Activated CD4-positive, alpha-beta memory T cell treated with anti-CD3 and anti-CD28 coated beads for 36 hours (primary cell): Measurements from ENCODE around the gene FOXL3. TPM values are rescaled to one million over a fixed set of nuclear protein-coding genes. Genes with fewer than 3 reads are reported as not detected.

Source experiments
- CTCF ChIA-PET: fragments of 350-600 bp; sonication (Branson Sonifier 250); formaldehyde crosslinking; loops from one replicate; lab custom pipeline; 2021; ENCODE audit warnings: antibody characterized with exemption, inconsistent platforms; lab: Charles Lee
- POLR2A ChIA-PET: fragments of 350-600 bp; sonication (Branson Sonifier 250); formaldehyde crosslinking; loops from one replicate; lab custom pipeline; 2021; ENCODE audit warnings: antibody characterized with exemption; lab: Charles Lee
- DNase-seq: peaks from one replicate; pipeline ENCODE4 v3.0.0-alpha.2; 2020
- H3K27ac Mint-ChIP-seq: one replicate; pipeline ENCODE4 v1.8.0; 2021; ENCODE audit warnings: mixed read lengths
- H3K27me3 Mint-ChIP-seq: one replicate; pipeline ENCODE4 v1.8.0; 2021; ENCODE audit warnings: mixed read lengths
- H3K36me3 Mint-ChIP-seq: one replicate; pipeline ENCODE4 v1.8.0; 2021; ENCODE audit warnings: mixed read lengths
- H3K4me1 Mint-ChIP-seq: one replicate; pipeline ENCODE4 v1.8.0; 2021; ENCODE audit warnings: low read depth, mixed read lengths
- H3K4me3 Mint-ChIP-seq: one replicate; pipeline ENCODE4 v1.8.0; 2021; ENCODE audit warnings: mild to moderate bottlenecking, mixed read lengths
- H3K9me3 Mint-ChIP-seq: one replicate; pipeline ENCODE4 v1.8.0; 2021; ENCODE audit warnings: mixed read lengths
- intact Hi-C: fragments of 100-400 bp; cut with micrococcal nuclease; formaldehyde crosslinking; loops from one replicate; pipeline ENCODE4 v1.15.1; 2023
- total RNA-seq, 2 experiments: library from RNA; stranded (reverse); gene quantifications; one replicate each; pipeline ENCODE4 v1.2.3, GENCODE V29; 2021

Gene FOXL3
- total RNA-seq, 2 experiments from 2014 or later: not detected

DNA sequence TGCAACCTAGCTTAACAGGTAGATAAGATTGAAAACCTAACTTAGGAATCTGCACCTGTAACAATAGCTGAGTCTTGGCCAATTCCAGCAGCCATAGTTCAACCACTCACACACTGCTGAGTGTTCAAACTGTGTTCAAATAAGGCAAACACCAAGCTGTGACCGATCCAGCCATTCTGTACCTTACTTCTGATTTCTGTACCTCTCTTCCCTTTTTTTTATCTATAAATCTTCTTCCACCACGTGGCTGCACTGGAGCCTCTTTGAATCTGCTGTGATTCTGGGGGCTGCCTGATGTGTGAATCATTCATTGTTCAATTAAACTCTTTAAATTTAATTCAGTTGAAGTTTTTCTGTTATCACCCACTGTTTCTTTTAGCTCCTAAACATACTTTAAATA lies 15.7 kb upstream of the FOXL3 start:
- DNase-seq: no peak
- H3K36me3 Mint-ChIP-seq: peaks cover 3% of the 10 kb centered on the region
- peaks cover 19% of the 10 kb centered on the region for H3K9me3 Mint-ChIP-seq
- intact Hi-C loops: no loop called here
- CTCF ChIA-PET: interaction anchor here (1.7 kb wide), 1 partner anchor 10 kb away, joined by 4 read pairs; no protein-coding TSS in a partner anchor
- POLR2A ChIA-PET: interaction anchor here (0.5 kb wide), 1 partner anchor 14 kb away, joined by 3 read pairs; no protein-coding TSS in a partner anchor
- H3K27me3 Mint-ChIP-seq: peaks cover 4% of the 10 kb centered on the region
- H3K27ac Mint-ChIP-seq: no peak overlapping the region
- H3K4me3 Mint-ChIP-seq: no peak overlapping the region
- H3K4me1 Mint-ChIP-seq: no peaks in the 10 kb centered on the region

GRCh38 chr7:276230-276835 lies 13.6 kb upstream of the FOXL3 start:
- H3K27me3 Mint-ChIP-seq: peaks cover 10% of the 10 kb centered on the region
- ChIA-PET POLR2A (no interaction called here), CTCF (no interaction called here)
- no peak overlapping the region for H3K4me3 Mint-ChIP-seq
- H3K9me3 Mint-ChIP-seq: peaks cover 19% of the 10 kb centered on the region
- no peaks in the 10 kb centered on the region for H3K4me1 Mint-ChIP-seq
- no peak overlapping the region for H3K27ac Mint-ChIP-seq
- peaks cover 3% of the 10 kb centered on the region for H3K36me3 Mint-ChIP-seq
- no peak for DNase-seq
- intact Hi-C loops: no loop called here

DNA sequence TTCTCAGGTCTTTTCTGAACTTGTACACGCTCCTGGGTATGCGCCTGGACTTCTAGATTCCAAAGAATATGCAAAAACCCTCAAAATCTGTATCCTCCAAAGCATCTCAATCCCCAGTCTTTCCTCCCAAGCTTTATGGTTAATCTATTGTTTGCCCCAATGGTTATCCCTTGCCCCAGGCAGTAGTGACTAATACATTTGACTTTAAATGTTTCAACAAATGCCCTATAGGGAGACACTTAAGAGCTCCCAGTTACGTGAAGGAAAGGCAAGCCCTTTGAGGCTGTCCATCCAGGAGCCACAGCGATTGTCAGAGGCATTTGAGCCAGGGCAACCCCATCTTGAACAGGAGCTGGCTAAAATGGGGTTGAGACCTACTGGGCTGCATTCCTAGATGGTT lies 12.7 kb upstream of the FOXL3 start:
- no peaks in the 10 kb centered on the region for H3K4me1 Mint-ChIP-seq
- peaks cover 14% of the 10 kb centered on the region for H3K27me3 Mint-ChIP-seq
- H3K9me3 Mint-ChIP-seq: peaks cover 19% of the 10 kb centered on the region
- no peak overlapping the region for H3K4me3 Mint-ChIP-seq
- ChIA-PET POLR2A (no interaction called here), CTCF (no interaction called here)
- H3K27ac Mint-ChIP-seq: no peak overlapping the region
- intact Hi-C loops: no loop called here
- H3K36me3 Mint-ChIP-seq: peaks cover 3% of the 10 kb centered on the region
- no peak for DNase-seq

GRCh38 chr7:278081-278480 lies 11.9 kb upstream of the FOXL3 start:
- ChIA-PET CTCF (no interaction called here), POLR2A (interaction anchor here (0.6 kb wide), 1 partner anchor 580 kb away, joined by 3 read pairs; no protein-coding TSS in a partner anchor)
- Mint-ChIP-seq H3K9me3 (peaks cover 14% of the 10 kb centered on the region), H3K27ac (no peak overlapping the region), H3K4me3 (no peak overlapping the region), H3K27me3 (peaks cover 14% of the 10 kb centered on the region), H3K36me3 (no peaks in the 10 kb centered on the region), H3K4me1 (no peaks in the 10 kb centered on the region)
- intact Hi-C loops: no loop called here
- no peak for DNase-seq

DNA sequence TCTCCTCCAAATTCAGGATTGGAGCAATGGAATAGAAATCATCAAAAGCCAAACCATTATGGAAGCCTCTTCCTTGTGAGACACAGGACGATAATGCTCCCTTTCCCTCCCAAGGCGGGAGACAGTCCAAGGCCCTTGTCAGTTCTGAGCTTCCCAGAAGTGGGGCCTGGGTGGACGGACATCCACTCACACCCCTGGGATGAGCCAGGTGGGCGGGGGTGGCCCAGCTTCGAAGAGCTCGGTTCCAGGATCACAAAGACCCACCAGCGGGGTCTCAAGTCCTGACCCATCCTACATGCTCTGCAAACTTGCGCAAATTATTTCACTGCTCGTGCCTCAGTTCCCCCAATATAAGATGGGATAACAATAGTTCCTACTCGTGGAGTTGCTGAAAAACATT lies 10.1 kb upstream of the FOXL3 start:
- Mint-ChIP-seq H3K4me1 (no peaks in the 10 kb centered on the region), H3K9me3 (no peaks in the 10 kb centered on the region), H3K27ac (no peak overlapping the region), H3K36me3 (no peaks in the 10 kb centered on the region), H3K27me3 (peaks cover 15% of the 10 kb centered on the region), H3K4me3 (no peak overlapping the region)
- DNase-seq: no peak
- POLR2A ChIA-PET: no interaction called here
- CTCF ChIA-PET: no interaction called here
- intact Hi-C loops: no loop called here

GRCh38 chr7:280461-280860 lies 9.5 kb upstream of the FOXL3 start:
- Mint-ChIP-seq H3K4me3 (no peak overlapping the region), H3K36me3 (no peaks in the 10 kb centered on the region), H3K9me3 (no peaks in the 10 kb centered on the region), H3K27me3 (peaks cover 15% of the 10 kb centered on the region), H3K27ac (no peak overlapping the region), H3K4me1 (no peaks in the 10 kb centered on the region)
- no peak for DNase-seq
- ChIA-PET CTCF (no interaction called here), POLR2A (no interaction called here)
- intact Hi-C loops: no loop called here

DNA sequence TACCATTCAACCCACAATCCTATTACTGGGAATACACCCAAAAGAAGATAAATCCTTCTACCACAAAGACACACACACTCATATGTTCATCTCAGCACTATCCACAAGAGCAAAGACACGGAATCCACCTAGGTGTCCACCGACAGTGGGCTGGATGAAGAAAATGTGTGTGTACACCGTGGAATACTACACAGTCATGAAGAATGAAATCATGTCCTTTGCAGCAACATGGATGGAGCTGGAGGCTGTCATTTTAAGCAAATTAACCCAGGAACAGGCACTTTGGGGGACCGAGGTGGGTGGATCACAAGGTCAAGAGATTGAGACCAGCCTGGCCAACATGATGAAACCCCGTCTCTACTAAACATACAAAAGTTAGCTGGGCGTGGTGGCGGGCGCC lies 8.3 kb upstream of the FOXL3 start:
- peaks cover 15% of the 10 kb centered on the region for H3K27me3 Mint-ChIP-seq
- ChIA-PET CTCF (no interaction called here), POLR2A (no interaction called here)
- H3K27ac Mint-ChIP-seq: no peak overlapping the region
- no peaks in the 10 kb centered on the region for H3K4me1 Mint-ChIP-seq
- no peak for DNase-seq
- no peaks in the 10 kb centered on the region for H3K36me3 Mint-ChIP-seq
- intact Hi-C loops: no loop called here
- no peak overlapping the region for H3K4me3 Mint-ChIP-seq
- H3K9me3 Mint-ChIP-seq: no peaks in the 10 kb centered on the region

DNA sequence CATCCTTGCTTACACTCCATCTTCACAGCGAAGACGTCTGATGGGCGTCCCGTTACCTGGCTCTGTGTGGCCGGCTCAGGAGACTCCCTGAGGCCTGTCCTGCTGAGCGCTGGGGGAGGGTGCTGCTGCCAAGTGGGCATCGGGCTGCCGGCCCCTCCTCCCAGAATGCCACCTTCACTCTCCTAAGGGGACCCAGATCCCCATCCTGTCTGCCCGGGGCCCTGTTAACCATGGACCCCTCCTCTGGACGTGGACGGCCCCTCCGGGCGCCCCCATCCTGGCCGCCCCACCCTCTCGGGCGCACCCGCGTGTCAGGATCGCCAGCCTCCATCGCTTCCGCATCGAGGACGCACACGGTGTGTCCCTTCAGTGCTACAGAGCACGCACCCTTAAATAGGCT lies 7.3 kb upstream of the FOXL3 start:
- H3K4me3 Mint-ChIP-seq: no peak overlapping the region
- no peaks in the 10 kb centered on the region for H3K9me3 Mint-ChIP-seq
- no peak for DNase-seq
- H3K36me3 Mint-ChIP-seq: no peaks in the 10 kb centered on the region
- H3K27me3 Mint-ChIP-seq: peaks cover 13% of the 10 kb centered on the region
- POLR2A ChIA-PET: no interaction called here
- CTCF ChIA-PET: no interaction called here
- no peak overlapping the region for H3K27ac Mint-ChIP-seq
- intact Hi-C loops: no loop called here
- H3K4me1 Mint-ChIP-seq: no peaks in the 10 kb centered on the region

- H3K4me1 Mint-ChIP-seq: no peaks in the 10 kb centered on the region
- no peak overlapping the region for H3K27ac Mint-ChIP-seq
- intact Hi-C loops: no loop called here
- H3K4me3 Mint-ChIP-seq: no peak overlapping the region
- DNase-seq: no peak
- POLR2A ChIA-PET: no interaction called here
- no peaks in the 10 kb centered on the region for H3K9me3 Mint-ChIP-seq
- peaks cover 19% of the 10 kb centered on the region for H3K27me3 Mint-ChIP-seq
- H3K36me3 Mint-ChIP-seq: no peaks in the 10 kb centered on the region
- CTCF ChIA-PET: no interaction called here
Observed at GRCh38 chr7:284762-285722, 4.9 kb upstream of the FOXL3 start.

DNA sequence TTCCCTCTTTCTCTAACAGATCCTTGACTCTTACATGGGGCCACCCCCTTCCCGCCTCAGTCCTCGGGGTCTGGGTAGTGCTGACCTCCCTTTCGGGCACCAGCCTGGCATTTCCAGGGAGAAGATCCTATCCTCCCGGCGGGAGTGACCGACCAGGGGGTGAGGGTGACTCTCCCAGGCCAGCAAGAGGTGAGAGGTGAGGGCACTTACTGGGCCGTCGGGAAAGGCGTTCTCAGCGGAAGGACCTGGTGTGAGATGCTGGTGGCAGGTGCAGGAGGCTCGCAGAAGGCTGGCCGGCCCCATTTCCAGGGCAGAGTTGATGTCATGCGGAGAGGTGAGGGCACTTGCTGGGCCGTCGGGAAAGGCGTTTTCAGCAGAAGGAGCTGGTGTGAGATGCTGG lies 4.2 kb upstream of the FOXL3 start:
- peaks cover 17% of the 10 kb centered on the region for H3K27me3 Mint-ChIP-seq
- POLR2A ChIA-PET: no interaction called here
- no peaks in the 10 kb centered on the region for H3K9me3 Mint-ChIP-seq

DNA sequence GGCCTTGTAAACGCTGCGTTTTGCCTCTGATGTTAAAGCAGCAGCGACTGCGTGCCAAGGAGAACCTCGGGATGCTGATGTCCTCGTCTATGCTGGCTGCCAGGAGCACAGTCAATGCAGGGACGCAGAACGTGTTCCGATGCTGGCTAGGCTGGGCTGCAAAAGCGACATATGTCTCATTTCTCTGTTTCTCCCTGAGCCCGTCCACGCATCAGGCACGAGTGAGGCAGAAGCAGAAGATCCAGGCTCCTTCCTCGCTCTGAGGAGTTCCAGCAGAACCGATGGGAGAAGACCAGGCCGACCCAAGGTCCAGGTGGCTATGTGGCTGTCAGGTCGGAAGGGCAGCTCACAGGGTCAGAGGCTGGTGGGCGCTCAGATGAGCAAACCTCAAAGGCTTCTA lies 3.7 kb upstream of the FOXL3 start:
- no peak for DNase-seq
- Mint-ChIP-seq H3K9me3 (no peaks in the 10 kb centered on the region), H3K36me3 (no peaks in the 10 kb centered on the region), H3K4me3 (no peak overlapping the region), H3K27ac (no peak overlapping the region), H3K27me3 (peaks cover 15% of the 10 kb centered on the region), H3K4me1 (no peaks in the 10 kb centered on the region)
- CTCF ChIA-PET: no interaction called here
- POLR2A ChIA-PET: no interaction called here
- intact Hi-C loops: no loop called here

More for the DNA sequence above, 4.2 kb upstream of the FOXL3 start:
- H3K27ac Mint-ChIP-seq: no peak overlapping the region
- CTCF ChIA-PET: no interaction called here
- H3K4me1 Mint-ChIP-seq: no peaks in the 10 kb centered on the region
- DNase-seq: no peak
- no peaks in the 10 kb centered on the region for H3K36me3 Mint-ChIP-seq
- intact Hi-C loops: no loop called here
- H3K4me3 Mint-ChIP-seq: no peak overlapping the region

DNA sequence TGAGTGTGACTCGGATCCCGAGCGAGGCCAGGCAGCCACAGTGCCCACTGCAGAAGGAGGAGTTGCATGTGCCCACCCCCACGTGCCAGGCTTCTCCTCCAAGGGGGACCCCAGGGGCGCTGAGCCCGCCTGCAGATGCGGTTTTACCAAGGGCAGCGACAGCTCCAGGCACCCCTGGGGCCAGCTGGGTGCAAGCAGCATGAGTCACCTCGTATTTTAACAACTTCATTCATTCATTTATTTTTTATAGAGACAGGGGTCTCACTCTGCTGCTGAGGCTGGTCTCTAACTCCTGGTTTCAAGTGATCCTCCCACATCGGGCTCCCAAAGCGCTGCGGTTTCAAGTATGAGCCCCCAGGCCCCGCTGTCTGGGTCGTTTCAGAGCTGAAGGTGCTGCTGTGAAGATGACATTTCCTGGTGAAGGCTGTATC lies 1.3 kb upstream of the FOXL3 start:
- ChIA-PET CTCF (no interaction called here), POLR2A (no interaction called here)
- intact Hi-C loops: no loop called here
- Mint-ChIP-seq H3K27ac (no peak overlapping the region), H3K27me3 (peaks cover 22% of the 10 kb centered on the region), H3K4me3 (no peak overlapping the region), H3K9me3 (no peaks in the 10 kb centered on the region), H3K4me1 (no peaks in the 10 kb centered on the region), H3K36me3 (no peaks in the 10 kb centered on the region)
- no peak for DNase-seq
